SHP77 (cell line): ENCODE data around the gene PYM1.
"Not testable (repeated sequence)": the region's sequence is repeated elsewhere in the genome, so short reads cannot be mapped to it uniquely, and the experiment has no call there.

Source experiments
- DNase-seq, 2 experiments: peaks; one replicate each; lab custom pipeline; 2025; lab: John Stamatoyannopoulos, UW

PYM1 gene

GRCh38 chr12:55940065-55940732 lies 12.5 kb upstream of the PYM1 start:
- peak; percentile 74 to 78 for DNase-seq

DNA sequence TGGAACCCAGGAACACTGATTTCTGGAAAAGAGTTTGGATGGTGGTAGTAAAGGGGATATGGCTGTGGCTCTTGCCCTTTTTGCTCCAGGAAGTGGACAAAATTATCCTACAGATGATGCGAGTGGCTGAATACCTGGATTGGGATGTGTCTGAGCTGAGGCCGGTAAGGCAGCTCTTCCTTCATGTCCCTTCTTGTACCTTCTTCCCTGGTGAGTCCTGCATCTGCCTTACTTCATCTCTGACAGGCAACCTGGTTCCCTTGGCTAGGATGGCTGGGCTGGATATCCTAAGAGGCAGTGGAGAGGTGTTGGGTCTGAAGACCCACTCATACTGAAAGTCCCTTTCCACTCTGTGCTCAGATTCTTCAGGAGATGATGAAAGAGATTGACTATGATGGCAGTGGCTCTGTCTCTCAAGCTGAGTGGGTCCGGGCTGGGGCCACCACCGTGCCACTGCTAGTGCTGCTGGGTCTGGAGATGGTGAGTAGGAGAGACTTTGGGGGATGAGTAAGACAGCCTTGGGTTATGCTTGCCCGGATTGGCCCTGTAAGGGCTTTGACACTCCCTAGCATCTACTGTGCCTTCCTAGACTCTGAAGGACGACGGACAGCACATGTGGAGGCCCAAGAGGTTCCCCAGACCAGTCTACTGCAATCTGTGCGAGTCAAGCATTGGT lies 11.3 kb upstream of the PYM1 start:
- no peak for DNase-seq

GRCh38 chr12:55937981-55938380 lies 10.3 kb upstream of the PYM1 start:
- DNase-seq = no peak

DNA sequence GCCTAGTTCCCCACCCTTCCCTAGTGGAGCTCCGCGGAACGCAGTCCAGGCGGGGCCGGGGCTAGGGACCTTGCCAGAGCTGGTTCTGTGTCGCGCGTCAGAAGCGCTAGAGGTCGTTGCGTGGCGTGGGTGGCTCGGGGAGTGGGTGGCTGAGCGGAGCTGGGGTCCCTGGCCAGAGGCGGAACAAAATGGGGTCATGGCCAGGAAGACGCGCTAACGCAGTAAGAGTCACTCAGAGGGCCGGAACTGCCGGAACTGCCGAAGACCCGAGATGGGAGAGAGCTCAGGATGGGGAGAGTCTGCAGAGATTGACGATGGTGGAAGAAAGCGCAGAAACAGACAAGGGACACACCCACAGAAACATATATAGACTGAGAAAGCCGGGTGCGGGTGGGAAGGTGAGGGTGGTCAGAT lies 8.1 kb upstream of the PYM1 start:
- DNase-seq = no peak

DNA sequence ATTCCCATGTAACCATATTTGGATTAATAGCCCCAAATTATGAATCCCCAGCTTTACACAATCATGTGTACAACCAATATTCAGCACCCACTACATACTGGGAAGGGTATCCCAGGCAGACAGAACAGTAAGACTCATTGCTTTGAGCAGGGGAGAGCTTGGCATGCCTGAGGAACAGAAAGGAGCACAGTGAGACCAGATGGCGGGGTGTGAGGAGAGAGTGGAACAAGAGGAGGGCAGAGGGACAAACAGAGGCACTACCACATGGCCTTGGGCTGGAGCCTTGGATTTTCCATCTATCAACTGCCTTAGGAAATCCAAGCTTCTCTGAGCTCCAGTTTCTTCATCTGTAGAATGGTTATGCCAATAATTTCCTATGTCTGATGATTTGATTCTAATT lies 7.1 kb upstream of the PYM1 start:
- DNase-seq = no peak

GRCh38 chr12:55933799-55934742 lies 6.4 kb upstream of the PYM1 start:
- no peak for DNase-seq

DNA sequence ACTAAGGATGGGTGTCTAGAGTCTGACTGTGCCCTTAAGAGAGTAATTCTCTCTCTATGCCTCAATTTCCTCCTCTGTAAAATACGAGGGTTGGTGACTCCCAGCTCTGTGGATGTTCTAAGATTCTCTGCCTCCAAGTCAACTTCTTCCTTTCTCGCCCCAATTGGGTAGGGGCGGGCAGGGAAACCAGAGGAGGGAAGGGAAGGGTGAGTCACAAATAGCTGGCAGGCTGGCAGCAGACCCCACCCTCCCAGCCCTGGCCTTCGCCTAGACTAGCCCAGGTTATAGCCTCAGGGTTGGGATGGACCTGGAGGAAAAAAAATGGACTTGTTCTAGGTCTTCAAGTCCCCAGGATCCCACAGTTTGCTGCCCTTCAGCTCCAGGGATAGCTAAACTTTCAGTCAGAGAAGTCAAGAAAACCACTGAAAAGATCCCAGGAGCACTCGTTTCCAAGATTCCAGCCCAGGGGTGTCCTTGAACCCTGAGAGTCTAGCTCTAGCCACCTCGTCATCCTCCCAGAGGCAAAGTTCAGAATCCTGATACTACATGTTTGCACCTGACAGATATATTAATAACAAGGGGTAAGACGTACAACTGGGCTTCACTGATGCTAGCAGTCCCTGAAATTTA lies 5.6 kb upstream of the PYM1 start:
- no peak for DNase-seq

DNA sequence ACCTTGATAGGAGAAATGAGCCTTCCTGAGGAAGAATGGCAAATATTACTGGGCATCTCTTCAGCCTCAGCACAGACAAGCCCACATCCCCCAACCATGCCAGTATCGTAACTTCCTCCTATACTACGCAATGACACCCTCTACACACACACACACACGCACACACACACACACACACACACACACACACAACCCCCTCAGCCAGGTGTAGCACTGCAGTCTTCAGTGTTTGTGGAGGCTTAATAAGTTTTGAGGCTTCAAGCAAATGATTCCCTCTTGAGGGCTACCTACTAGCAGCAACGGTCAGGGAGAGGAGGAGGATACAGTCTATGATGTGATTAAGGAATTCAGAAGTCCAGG lies 4.8 kb upstream of the PYM1 start:
- DNase-seq = peak in 1 of 2 experiments; percentile 10

DNA sequence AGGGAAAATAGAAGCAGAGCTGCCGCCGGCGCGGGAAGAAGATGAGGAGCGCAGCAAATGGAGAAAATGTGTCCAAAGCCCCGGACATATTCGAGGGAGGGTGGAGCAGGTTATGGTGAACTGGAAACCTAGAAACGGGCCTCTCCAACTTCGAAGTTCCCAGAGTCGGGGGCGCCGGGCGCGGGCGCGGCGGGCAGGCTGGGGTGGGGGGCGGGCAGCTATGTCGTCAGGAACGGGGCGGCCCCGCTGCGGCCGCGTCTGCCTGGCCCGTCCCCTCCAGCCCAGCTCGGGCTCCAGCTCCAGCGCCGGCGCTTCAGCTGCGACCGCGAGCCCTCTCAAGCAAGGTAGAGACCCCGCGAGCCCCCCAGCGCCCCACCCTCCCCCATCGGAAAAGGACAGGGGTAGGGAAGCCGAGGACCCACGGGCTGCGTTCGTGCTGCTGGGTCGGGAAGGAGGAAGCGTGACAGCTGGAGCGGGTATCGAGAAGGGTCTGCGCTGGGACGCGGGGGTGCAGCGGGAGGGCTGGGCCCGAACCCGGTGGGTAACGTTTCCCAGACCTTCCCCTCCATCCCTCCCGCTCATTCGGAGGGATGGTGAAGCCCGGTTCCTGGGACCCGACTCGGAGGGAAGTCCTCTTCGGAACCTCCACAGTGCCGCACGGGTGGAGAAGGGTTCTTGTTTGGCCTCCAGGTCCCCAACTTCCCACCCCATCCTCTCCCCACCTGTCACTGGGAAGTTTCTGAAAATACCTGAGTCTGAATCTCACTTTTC lies 4.3 kb upstream of the PYM1 start:
- DNase-seq = peak in 1 of 2 experiments; percentile 13

- no peak for DNase-seq
These were observed 3.7 kb upstream of the PYM1 start for GRCh38 chr12:55931317-55931779.

GRCh38 chr12:55930771-55931316 lies 3.1 kb upstream of the PYM1 start, which contains the start of gene DGKA:
Gene DGKA (plus strand): TSS chr12:55931162. CDS start chr12:55936504, 5,342 bp downstream.
- DNase-seq = peak; percentile 40 to 69

- no peak for DNase-seq
These were observed 1.7 kb upstream of the PYM1 start for GRCh38 chr12:55929306-55929791.

- DNase-seq = peak; percentile 88 to 90
These were observed 731 bp downstream of the PYM1 start for GRCh38 chr12:55926738-55927587.

DNA sequence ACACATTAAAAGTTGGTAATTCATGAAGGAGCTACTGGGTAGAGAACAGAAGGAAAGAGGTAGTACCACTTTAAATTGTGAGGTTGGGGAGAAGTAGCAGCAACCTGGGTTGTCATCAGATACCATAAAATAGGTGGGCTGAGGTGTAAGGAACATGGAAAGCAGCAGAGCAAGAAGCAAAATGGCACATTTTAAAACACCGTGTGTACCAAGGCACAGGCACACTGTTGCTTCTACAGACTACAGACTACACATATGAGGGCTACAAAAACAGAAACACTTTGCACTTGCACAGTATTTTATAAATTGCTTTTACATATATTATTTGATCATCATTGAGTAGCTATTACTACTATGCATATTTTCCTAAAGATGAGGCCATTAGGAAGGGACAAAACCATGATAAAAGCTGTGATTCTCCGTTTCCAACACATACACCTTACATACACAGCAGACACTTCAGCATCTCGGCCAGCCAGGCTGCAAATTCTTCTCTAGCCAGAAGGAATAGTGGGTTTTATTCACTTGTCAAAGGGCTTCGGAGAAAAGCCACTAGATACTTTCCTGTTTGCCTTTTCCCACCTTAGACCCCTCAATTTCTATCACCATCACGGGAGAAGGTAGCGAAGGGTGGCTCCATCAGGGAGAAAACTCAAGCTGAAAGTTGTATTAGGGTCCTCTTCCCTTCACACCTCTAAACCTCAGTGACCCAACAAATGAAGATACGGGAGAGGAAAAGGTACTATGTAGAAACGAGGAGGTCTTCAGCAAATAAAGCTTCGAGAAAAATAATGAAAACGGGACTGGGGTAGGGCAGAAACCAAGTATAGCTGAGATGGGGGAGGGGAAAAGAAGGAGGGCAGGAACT lies 1.6 kb downstream of the PYM1 start:
- no peak for DNase-seq

DNA sequence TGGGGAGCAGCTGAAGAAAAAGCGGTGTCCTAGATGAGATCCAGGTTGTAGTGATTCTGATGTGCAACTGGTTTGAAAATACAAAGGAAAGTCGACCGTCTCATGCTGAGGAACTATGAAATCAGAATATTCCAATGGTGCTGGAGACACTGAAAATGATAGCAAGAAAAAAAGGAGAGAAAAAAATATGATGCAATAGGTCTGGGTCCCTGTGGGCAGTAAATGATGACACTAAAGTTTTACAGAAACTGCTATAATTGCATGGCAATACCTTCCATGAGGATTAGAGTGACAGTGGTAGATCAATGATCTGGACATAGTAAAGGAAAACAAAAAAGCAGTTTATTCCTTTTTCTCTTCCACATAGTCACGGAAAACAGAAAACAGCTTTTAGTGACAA lies 2.3 kb downstream of the PYM1 start:
- DNase-seq = no peak

GRCh38 chr12:55923648-55924047 lies 4.0 kb downstream of the PYM1 start:
- DNase-seq = not testable (repeated sequence)

DNA sequence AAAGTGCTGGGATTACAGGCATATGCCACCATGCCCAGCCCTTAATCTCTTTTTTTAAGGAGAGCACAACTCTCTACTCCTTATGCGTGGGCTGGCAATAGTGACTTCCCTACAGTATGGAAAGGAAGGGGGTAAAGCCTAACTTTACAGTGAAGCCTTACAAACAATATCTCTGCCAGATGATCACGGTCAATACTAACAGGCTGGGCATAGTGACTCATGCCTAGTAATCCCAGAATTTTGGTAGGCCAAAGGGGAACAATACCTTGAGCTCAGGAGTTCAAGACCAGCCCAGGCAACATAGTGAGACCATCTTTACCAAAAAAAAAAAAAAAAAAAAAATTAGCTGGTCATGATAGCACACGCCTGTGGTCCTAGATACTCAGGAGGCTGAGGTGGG lies 5.6 kb downstream of the PYM1 start:
- no peak for DNase-seq

- DNase-seq = not testable (repeated sequence)
These were observed 8.7 kb downstream of the PYM1 start for GRCh38 chr12:55919032-55919431.

DNA sequence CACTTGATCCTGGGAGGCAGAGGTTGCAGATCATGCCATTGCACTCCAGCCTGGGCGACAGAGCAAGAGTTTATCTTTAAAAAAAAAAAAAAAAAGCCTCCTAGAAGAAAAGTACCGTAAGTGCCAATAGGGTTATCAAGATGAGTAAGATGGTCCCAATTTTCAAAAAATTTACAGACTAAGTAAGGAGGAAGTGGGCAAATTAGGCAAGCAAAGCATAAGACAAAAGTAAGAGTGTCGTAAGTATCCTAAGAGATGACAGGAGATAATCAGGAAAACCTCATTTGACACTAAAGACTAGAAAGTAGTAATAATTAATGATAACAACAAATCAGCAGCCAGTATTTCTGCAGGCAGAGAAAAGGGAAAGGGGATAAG lies 12.2 kb downstream of the PYM1 start:
- DNase-seq = no peak
